ENCODE measurements around the gene TLCD2. TPM values are rescaled to one million over a fixed set of nuclear protein-coding genes. Genes with fewer than 3 reads are reported as not detected.
A peak's percentile ranks its signal among the peaks of the same experiment; 100 is the strongest.

Gene TLCD2
- total and polyA plus RNA-seq, 9 of the 15 experiments (the other 6 are each of a cell fraction or from before 2014, with no cell fraction given): 0.10 to 0.89 (median 0.58) TPM

DNA sequence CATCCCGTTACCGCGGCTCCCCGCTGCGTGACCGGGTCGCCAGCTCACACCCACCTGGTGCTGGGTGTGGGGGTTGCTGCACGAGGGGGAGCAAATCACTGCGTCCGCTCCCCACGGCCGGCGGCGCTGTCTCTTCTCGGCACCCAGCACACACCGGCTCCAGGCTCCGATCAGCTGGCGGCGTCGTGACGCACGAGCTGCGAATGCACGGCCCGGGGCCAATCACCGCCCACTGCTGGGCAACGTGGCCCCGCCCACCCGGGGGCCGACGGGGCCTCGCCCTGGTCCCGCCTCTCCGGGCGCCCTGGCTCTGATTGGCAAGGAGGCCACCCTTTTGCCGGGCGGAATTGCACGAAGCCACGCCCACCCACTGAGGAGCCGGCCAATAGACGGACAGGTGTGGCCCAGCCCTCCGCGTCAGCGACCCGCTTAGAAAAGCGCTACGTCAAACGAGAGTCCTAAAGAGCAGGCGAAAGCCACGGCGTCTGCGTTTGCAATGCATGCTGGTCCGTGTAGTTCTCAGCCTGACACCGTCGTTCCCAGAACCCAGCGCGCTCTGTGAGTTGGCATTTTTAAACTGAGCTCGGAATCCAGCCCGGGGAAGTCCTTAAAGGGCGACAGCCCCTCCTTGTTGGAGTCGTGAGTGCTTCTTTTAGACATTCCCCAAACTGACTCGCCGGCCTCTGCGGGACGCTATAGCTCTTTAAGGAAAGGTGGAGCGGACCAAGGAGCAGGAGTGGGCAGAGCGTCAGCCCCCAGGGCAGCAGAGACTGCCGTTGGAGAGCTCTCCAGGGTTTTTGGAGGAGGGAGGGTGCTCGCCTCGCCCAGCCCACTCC lies 6.1 kb upstream of the TLCD2 start (continued):
- TF ChIP-seq SAP30 (IDR thresholded peaks at IDR 0.05; ENCODE audit: borderline replicate concordance, insufficient read depth, low read depth, low read length, poor library complexity, severe bottlenecking) (peak; percentile 96), RBM15 (IDR thresholded peaks at IDR 0.05; ENCODE audit: insufficient read depth, low read length) (no peak), CREM (IDR thresholded peaks at IDR 0.05; ENCODE audit: low read depth) (peak; percentile 97), TBP (optimal IDR thresholded peaks at IDR 0.05; ENCODE audit: low read depth, low read length) (peak; percentile 90), MEF2D (tag; conservative IDR thresholded peaks at IDR 0.05; ENCODE audit: low read depth) (0 out of 2 replicates have a peak, but pooled peaks have one; percentile 40), RBM17 (IDR thresholded peaks at IDR 0.05; ENCODE audit: borderline replicate concordance, low read depth, low read length) (no peak), ATF7 (IDR thresholded peaks at IDR 0.05) (peak; percentile 89), NONO (IDR thresholded peaks at IDR 0.05; ENCODE audit: low read depth in 2 of 2, low read length in 1 of 2) (peak in 1 of 2 experiments; percentile 88; a peak in 2 of 4 replicates)
- TF ChIP-seq, protein P1, sequence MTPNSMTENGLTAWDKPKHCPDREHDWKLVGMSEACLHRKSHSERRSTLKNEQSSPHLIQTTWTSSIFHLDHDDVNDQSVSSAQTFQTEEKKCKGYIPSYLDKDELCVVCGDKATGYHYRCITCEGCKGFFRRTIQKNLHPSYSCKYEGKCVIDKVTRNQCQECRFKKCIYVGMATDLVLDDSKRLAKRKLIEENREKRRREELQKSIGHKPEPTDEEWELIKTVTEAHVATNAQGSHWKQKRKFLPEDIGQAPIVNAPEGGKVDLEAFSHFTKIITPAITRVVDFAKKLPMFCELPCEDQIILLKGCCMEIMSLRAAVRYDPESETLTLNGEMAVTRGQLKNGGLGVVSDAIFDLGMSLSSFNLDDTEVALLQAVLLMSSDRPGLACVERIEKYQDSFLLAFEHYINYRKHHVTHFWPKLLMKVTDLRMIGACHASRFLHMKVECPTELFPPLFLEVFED (CRISPR knock-in tag; conservative IDR thresholded peaks at IDR 0.05): no peak
- TF ChIP-seq, protein P2, sequence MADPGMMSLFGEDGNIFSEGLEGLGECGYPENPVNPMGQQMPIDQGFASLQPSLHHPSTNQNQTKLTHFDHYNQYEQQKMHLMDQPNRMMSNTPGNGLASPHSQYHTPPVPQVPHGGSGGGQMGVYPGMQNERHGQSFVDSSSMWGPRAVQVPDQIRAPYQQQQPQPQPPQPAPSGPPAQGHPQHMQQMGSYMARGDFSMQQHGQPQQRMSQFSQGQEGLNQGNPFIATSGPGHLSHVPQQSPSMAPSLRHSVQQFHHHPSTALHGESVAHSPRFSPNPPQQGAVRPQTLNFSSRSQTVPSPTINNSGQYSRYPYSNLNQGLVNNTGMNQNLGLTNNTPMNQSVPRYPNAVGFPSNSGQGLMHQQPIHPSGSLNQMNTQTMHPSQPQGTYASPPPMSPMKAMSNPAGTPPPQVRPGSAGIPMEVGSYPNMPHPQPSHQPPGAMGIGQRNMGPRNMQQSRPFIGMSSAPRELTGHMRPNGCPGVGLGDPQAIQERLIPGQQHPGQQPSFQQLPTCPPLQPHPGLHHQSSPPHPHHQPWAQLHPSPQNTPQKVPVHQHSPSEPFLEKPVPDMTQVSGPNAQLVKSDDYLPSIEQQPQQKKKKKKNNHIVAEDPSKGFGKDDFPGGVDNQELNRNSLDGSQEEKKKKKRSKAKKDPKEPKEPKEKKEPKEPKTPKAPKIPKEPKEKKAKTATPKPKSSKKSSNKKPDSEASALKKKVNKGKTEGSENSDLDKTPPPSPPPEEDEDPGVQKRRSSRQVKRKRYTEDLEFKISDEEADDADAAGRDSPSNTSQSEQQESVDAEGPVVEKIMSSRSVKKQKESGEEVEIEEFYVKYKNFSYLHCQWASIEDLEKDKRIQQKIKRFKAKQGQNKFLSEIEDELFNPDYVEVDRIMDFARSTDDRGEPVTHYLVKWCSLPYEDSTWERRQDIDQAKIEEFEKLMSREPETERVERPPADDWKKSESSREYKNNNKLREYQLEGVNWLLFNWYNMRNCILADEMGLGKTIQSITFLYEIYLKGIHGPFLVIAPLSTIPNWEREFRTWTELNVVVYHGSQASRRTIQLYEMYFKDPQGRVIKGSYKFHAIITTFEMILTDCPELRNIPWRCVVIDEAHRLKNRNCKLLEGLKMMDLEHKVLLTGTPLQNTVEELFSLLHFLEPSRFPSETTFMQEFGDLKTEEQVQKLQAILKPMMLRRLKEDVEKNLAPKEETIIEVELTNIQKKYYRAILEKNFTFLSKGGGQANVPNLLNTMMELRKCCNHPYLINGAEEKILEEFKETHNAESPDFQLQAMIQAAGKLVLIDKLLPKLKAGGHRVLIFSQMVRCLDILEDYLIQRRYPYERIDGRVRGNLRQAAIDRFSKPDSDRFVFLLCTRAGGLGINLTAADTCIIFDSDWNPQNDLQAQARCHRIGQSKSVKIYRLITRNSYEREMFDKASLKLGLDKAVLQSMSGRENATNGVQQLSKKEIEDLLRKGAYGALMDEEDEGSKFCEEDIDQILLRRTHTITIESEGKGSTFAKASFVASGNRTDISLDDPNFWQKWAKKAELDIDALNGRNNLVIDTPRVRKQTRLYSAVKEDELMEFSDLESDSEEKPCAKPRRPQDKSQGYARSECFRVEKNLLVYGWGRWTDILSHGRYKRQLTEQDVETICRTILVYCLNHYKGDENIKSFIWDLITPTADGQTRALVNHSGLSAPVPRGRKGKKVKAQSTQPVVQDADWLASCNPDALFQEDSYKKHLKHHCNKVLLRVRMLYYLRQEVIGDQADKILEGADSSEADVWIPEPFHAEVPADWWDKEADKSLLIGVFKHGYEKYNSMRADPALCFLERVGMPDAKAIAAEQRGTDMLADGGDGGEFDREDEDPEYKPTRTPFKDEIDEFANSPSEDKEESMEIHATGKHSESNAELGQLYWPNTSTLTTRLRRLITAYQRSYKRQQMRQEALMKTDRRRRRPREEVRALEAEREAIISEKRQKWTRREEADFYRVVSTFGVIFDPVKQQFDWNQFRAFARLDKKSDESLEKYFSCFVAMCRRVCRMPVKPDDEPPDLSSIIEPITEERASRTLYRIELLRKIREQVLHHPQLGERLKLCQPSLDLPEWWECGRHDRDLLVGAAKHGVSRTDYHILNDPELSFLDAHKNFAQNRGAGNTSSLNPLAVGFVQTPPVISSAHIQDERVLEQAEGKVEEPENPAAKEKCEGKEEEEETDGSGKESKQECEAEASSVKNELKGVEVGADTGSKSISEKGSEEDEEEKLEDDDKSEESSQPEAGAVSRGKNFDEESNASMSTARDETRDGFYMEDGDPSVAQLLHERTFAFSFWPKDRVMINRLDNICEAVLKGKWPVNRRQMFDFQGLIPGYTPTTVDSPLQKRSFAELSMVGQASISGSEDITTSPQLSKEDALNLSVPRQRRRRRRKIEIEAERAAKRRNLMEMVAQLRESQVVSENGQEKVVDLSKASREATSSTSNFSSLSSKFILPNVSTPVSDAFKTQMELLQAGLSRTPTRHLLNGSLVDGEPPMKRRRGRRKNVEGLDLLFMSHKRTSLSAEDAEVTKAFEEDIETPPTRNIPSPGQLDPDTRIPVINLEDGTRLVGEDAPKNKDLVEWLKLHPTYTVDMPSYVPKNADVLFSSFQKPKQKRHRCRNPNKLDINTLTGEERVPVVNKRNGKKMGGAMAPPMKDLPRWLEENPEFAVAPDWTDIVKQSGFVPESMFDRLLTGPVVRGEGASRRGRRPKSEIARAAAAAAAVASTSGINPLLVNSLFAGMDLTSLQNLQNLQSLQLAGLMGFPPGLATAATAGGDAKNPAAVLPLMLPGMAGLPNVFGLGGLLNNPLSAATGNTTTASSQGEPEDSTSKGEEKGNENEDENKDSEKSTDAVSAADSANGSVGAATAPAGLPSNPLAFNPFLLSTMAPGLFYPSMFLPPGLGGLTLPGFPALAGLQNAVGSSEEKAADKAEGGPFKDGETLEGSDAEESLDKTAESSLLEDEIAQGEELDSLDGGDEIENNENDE (IDR thresholded peaks at IDR 0.05; ENCODE audit: low read depth, low read length): no peak
